ENCODE results near the gene CCL22.

Gene CCL22

GRCh38 chr16:57347858-57348257 lies 10.7 kb upstream of the CCL22 start:
- no peak for DNase-seq

- DNase-seq = no peak
These were observed 10.3 kb upstream of the CCL22 start for GRCh38 chr16:57348327-57348726.

DNA sequence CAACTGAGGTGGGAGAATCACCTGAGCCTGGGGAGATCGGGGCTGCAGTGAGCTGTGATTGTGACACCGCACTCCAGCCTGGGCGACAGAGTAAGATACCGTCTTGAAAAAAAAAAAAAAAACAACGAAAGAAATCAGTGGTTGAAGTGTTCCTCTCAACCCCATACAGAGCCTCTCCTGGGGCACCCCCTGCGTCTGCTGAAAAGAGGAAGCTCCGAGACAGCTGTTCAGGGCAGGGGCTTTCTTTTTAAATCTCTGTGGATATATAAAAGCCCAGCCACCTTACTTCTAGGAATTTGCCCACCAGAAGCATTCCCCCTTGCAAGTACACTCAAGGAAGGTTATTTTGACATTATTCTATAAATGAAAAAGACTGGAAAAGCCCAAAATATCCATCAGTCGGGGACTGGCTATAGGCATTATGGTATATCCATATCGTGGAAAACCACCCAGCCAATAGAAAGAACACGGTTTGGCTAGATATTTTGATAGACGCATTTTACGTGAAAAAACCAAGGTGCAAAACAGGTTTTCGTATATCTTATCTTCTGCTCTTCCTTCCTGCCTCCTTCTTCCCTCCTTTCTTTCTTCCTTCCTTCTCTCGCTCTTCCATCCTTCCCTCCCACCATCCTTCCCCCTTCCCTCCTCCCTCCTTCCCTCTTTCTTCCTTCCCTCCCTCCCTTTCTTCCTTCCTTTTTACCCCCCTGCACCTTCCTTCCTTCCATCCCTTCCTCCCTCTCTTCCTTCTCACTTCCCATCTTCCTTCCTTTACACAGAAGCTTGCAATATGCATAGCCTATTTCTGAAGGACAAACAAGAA lies 9.2 kb upstream of the CCL22 start:
- DNase-seq = peak in 2 of 56 donors; percentile 19 to 22

GRCh38 chr16:57352636-57353047 lies 5.9 kb upstream of the CCL22 start:
- no peak for DNase-seq

DNA sequence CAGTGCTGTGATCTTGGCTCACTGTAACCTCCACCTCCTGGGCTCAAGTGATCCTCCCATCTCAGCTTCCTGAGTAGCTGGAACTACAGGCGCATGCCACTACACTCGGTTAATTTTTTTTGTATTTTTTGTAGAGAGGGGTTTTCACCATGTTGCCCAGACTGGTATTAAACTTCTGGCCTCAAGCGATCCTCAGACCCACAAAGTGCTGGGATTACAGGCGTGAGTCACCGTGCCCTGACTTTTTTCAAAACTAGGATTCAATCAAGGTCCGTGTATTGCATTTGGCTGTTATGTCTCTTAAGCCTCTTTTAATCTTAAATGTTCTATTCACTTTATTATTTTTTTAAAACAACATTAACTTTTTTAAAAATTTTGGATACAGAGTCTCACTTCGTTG lies 4.3 kb upstream of the CCL22 start:
- no peak for DNase-seq

DNA sequence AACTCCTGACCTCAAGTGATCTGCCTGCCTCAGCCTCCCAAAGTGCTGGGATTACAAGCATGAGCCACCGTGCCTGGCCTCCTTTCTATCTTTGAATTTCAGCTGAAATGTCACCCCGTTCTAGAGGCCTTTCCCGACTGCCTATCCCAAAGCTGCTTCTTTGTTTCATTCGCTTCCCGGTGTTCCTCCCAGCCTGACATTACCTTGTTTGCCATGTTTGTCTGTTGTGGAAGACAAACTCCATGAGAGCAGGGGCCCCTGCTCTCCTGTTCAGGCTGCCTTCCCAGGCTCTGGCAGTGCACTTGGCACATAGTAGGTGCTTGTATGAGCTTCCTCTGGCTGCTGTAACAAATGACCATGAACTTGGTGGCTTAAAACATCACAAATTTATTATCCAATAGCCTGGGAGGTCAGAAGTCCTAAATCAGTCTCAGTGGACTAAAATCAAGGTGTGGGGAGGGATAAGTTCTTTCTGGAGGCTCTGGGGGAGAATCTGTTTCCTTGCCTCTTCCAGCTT lies 2.6 kb upstream of the CCL22 start:
- DNase-seq = no peak

GRCh38 chr16:57356547-57356946 lies 2.0 kb upstream of the CCL22 start:
- no peak for DNase-seq

- DNase-seq = no peak
These were observed 1.1 kb upstream of the CCL22 start for GRCh38 chr16:57357330-57358085.

- no peak for DNase-seq
These were observed 530 bp upstream of the CCL22 start for GRCh38 chr16:57358086-57358420.

- DNase-seq = no peak
These were observed 1.8 kb downstream of the CCL22 start for GRCh38 chr16:57360321-57360935.

- DNase-seq = no peak
These were observed 2.8 kb downstream of the CCL22 start for GRCh38 chr16:57361404-57361803.

DNA sequence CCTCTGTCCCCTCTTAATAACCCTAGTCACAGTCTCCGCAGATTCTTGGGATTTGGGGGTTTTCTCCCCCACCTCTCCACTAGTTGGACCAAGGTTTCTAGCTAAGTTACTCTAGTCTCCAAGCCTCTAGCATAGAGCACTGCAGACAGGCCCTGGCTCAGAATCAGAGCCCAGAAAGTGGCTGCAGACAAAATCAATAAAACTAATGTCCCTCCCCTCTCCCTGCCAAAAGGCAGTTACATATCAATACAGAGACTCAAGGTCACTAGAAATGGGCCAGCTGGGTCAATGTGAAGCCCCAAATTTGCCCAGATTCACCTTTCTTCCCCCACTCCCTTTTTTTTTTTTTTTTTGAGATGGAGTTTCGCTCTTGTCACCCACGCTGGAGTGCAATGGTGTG lies 5.6 kb downstream of the CCL22 start:
- no peak for DNase-seq

- DNase-seq = peak in 1 of 56 donors; percentile 19
These were observed 8.0 kb downstream of the CCL22 start for GRCh38 chr16:57366544-57367040.

DNA sequence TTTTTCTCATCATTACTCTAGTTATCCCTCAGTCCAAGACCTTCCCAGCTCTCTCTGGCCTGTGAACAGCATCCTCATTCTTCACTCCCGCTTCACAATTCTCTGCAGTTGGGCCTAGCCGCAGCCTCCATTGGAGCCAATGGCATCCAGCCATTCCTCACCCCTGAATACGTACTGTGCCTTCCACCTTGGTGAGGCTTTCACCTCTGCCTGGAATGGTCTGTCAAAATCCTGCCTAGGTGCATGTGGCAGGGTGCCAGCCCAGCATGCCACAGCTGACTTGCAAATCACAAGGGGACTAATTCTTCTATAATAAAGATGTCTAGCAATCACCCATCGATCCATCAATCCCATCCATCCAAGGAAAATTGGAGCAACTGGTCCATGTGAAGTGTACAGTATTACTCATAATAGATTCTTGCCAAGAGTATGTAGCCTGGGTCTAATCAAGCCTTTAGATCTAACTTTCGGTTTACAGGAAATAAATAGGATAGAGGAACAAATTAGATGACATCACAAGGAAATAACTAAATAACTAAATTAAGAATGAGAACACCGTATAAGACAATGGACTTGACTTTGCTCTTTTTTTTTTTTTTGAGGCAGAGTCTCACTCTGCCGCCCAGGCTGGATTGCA lies 8.7 kb downstream of the CCL22 start:
- no peak for DNase-seq

GRCh38 chr16:57371494-57372371 lies 13.2 kb downstream of the CCL22 start:
- DNase-seq = peak in 2 of 56 donors; percentile 73 to 85

GRCh38 chr16:57372372-57373116 lies 14.0 kb downstream of the CCL22 start, which contains the start of gene CX3CL1:
Gene CX3CL1 (plus strand): TSS chr16:57372490. CDS start chr16:57372569, 79 bp downstream.
- peak in 47 of 56 donors; percentile 25 to 85 (median 68) for DNase-seq

DNA sequence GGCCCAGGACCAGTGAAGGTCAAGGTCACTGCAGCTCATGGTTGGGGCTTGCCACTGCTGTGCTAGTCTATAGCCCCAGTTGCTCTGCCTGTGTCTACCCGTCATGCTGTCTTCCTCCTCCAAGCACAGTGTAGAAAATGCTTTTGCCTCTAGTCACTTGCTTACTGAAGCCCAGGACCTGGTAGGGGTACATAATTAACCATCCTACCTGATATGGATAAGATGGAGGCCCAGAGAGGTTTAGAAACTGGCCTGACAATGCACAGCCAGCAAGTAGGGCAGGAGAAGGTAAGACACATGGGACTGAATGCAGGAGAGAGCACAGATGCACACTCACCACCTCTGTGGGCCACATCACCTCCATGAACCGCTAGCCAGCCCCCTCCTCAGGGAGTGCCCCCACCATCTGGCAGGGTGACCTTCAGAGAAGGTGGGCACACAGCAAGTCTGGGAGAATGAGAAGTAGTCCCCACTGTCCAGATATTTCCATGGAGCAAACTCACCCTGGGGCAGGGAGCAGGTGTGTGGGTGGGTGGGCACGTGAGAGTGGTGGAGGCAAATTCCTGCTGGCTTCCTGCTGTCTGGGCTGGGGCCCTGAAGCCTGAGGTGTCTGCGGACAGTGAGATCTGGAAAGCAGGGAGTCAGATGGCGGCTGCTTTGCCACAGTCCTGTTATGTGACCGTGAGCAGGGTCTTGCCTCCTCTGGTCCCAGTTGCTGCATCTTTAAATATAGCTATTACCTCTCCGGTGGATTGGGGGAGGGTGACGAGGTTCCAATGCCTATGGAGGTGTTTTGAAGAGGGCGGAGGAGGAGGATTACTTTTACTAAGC lies 14.7 kb downstream of the CCL22 start:
- DNase-seq = peak in 1 of 56 donors; percentile 30

- peak in 16 of 56 donors; percentile 16 to 63 (median 33) for DNase-seq
These were observed 15.5 kb downstream of the CCL22 start for GRCh38 chr16:57374067-57374534.
